GM19452 (cell line): ENCODE data around the gene FASN.

Experiments used
- ATAC-seq: cut with Tn5 transposase; IDR thresholded peaks from one replicate; pipeline ENCODE4 v1.9.1; 2021; ENCODE audit not compliant: unreplicated experiment

The FASN gene

GRCh38 chr17:82059272-82060000 is 38.6 kb downstream of the FASN start:
- no peak for ATAC-seq

GRCh38 chr17:82058855-82059249 is 39.2 kb downstream of the FASN start:
- ATAC-seq, result no peak

DNA sequence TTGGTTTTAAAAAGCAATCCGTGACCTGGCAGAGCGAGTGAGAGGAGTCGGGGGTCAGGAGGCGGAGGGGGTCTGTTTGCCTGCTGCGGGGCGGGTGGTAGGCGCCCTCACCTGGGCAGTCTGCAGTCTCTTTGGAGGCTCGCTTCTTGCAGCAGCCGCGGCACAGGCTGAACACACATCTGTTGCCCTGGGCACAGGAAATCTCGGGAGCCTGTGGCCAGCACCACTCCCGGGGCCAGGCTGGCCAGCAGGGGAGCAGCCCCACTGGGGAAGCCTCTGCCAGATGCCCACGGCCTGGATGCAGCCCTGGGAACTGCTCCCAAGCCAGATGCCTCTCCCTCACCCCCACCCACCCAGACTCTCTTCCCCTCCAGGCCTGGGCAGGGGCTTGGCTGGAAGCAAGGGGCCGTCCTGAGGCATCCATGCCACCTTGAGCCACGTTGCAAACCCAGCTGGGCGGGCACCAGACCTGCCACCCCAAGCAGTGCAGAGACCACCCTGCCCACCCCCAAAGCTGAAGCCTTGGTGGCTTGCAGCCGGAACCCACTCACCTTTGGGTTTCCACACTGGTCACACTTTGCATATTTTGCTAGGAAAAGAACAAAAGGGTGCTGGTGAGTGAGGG is 39.7 kb downstream of the FASN start:
- ATAC-seq, result no peak

DNA sequence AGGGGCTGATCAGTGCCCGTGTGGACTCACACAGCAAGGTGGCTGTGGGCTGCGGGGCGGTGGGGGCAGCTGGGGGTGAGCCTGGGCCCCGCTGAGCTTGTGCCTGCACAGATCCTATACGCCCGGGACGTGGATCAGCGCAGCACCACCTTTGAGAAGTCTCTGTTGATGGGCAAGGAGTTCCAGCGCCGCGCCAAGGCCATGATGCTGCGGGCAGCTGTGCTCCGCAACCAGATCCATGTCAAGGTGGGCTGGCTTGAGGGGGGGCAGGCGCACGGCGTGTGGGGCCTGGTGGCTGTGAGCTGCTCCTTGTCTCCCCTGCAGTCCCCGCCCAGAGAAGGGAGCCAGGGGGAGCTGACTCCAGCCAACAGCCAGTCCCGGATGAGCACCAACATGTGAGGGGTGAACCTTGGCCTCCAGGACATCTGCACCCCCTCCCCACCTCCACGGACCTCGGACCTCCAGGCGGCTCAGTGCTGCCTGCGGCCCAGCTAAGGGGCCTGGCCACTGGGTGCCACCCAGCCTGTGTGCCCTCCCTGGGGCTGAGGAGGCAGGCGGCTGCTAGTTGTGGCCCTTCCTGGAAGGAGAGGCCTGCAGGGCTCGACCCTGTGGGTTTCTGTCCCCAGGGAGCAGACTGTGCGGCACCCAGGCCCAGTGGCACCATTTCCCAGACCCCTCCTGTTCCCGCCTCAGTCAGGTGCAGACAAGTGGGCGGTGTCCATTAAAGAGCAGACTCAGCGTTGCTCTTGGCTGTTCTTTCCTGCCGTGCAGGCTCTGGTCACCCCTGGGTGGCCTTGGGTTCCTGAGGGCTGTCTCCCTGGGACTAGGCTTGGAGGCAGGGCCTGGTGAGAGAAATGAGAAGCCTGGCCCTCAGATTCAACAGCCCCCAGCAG is 41.1 kb downstream of the FASN start:
- ATAC-seq, result no peak

DNA sequence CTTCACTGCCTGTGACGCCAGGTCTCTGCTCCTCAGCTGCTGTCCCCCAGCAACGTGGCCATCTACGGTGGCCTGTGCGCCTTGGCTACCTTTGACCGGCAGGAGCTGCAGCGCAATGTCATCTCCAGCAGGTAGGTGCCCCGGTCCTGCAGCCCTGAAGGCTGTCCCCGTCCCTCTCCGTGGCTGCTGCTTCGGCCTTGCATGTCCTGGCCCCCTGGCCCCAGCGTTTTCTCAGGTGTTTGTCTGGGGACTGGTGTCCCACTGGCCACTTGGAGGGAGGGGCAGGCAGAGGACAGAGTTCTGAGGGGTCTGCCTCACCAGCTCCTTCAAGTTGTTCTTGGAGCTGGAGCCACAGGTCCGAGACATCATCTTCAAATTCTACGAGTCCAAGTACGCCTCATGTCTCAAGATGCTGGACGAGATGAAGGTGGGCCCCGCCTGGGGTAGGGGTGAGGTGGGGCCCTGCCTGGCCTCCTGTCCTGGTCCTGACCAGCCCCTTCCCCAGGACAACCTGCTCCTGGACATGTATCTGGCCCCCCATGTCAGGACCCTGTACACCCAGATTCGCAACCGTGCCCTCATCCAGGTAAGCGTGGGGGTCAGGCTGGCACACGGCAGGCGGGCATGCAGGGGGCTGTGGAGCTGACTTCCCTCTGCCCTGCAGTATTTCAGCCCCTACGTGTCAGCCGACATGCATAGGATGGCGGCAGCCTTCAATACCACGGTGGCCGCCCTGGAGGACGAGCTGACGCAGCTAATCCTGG is 41.9 kb downstream of the FASN start:
- ATAC-seq, result no peak

DNA sequence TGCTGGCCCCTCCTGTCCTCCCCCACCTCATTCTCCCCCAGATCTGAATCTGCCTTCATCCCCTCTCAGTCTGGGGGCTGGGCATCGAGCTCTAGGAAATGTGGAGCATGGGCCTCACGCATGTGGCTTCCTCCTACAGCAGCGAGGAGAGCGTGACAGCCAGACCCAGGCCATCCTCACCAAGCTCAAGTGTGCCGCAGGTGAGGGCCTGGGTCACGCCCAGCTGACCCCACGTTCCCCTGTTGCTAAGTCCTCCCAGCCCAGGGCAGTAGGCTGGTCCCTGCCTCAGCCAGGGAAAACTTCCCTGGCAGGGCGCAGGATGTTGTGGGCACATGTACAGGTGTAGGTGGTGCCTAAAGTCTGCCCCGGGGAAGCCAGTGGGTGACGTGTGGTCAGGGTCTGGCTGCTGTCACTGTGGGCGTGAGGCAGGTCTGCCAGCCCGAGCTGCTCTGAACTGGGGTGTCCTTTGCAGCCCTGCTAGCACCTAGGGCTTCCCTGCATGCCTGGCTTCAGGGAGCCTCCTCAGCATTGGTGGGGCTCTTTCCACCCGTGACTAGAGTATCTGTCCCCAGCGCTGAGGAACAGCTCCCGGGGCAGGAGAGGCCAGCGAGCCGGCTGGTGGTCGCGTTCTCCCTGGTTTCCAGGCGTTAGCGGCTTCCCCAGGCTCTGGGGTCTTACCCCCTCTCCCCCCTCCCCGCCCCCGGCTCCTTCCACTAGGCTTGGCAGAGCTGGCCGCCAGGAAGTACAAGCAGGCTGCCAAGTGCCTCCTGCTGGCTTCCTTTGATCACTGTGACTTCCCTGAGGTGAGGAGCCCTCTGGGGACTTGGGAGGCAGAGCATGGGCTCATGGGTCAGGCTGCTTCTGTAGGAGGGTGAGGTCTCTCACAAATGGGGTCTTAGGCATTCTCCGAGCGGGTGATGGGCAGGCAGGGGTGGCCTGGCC is 42.7 kb downstream of the FASN start:
- ATAC-seq, result no peak

DNA sequence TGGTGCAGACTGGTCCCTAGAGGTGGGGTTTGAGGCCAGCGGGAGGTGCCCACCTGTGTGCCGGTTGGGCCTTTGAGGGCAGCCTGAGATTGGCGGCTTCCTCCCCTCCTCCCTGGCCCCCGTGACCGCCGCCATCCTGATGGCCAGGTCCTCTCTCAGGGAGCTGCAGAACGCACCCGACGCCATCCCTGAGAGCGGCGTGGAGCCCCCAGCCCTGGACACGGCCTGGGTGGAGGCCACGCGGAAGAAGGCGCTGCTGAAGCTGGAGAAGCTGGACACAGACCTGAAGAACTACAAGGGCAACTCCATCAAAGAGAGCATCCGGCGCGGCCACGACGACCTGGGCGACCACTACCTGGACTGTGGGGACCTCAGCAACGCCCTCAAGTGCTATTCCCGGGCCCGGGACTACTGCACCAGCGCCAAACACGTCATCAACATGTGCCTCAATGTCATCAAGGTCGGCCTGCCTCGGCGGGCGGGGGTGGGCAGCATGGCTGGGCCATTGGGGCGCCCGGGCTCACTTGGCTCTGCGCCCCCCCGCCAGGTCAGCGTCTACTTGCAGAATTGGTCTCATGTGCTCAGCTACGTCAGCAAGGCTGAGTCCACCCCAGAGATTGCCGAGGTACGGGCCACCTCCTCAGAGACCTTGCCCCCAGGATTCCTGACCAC is 43.5 kb downstream of the FASN start:
- no peak for ATAC-seq

GRCh38 chr17:82053556-82054263 is 44.3 kb downstream of the FASN start:
- ATAC-seq, result no peak

DNA sequence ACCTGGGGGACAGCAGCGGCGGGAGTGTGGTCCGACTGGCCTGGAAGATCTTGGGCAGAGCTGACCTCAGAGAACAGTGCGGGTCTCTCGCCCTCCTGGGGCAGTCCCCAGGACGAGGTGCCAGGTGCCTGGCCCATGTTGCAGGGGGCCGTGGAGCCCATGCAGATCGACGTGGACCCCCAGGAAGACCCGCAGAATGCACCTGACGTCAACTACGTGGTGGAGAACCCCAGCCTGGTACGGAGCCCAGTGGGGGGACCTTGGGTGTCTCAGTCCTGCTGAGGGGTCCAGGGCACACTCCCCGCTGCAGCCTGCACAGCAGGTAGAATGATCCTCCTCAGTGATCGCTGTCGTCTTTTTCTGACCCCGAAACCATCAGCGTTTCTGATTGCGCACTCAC is 44.9 kb downstream of the FASN start:
- no peak for ATAC-seq

- no peak for ATAC-seq
These were observed 45.4 kb downstream of the FASN start for GRCh38 chr17:82052638-82053059.

- peak; percentile 62 for ATAC-seq
These were observed 46.0 kb downstream of the FASN start, which contains the start of the genes GPS1 and RFNG for GRCh38 chr17:82051776-82052637. Gene GPS1 (plus strand): TSS chr17:82051898. CDS start chr17:82051932, 34 bp downstream. Gene RFNG (minus strand): TSS chr17:82051811. CDS start chr17:82051766, 45 bp downstream.

- ATAC-seq, result peak; percentile 8
These were observed 47.0 kb downstream of the FASN start for GRCh38 chr17:82050761-82051641.

DNA sequence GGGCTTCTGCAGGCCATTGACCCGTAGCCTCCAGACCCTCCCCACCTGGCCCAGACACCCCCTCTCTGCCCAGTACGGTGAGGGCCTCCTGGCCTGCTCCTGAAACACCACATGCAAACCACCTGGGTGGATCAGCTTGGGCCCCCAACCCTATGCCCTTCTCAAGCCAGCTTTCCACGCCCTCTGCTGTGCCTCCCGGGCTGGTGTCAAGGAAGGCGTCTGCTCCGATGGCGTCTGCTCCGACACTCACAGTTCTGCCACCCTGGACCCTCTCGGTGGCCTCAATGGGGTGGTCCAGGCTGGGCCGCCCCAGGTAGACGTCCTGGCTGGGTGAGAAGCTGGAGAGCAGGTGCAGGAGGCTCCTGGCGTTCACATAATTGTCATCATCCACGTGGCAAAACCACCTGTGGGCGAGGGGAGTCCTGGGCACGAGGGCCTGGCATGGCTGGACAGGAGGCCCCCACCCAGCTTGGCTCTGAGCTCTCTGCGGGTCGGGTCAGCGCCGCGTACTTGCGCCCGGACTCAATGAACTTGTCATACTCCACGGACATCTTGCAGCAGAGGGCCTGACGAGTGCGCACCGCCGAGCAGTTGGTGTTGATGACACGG is 47.8 kb downstream of the FASN start:
- ATAC-seq, result no peak

DNA sequence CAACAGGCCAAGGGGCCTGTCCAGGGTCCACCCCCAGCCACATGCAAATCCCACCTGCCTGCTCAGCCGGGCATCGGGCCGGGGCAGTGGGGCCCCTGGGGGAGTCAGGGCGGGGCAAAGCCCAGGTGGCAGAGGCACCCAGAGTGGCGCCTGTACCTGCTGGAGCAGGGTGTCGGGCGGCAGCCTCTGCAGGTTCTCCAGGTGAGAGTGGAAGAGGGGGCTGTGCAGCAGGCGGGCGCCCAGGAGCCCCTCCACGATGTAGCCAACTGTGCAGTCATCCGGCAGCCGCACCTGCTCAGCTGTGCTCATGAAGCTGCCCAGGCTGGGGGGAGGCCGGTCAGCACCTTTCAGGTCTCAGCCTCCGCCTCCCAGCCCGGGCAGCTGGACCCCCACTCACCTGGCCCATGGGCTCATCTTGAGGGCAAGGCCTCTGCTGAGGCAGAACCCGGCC is 48.5 kb downstream of the FASN start:
- ATAC-seq, result no peak

GRCh38 chr17:82049106-82049505 is 48.9 kb downstream of the FASN start:
- no peak for ATAC-seq

DNA sequence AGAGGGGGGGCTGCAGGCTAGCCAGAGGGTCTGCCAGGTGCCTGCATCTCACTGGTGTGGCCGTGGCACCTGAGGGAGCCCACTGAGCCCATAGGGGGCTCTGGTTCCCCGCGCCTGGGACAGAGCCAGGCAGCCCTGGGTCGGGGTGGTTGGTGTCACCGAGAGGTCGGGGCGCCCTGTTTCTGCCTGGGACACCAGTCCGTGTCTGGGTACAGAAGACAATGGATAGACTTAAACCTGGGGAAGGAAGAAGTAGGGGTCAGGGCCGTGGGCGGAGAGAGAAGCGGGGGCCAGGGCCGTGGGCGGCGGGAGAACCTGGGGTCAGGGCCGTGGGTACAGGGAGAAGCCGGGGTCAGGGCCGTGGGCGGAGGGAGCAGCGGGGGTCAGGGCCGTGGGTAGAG is 49.5 kb downstream of the FASN start:
- no peak for ATAC-seq
